ENCODE measurements around the gene RASL10B. TPM values are rescaled to one million over a fixed set of nuclear protein-coding genes. Genes with fewer than 3 reads are reported as not detected.

RASL10B gene
- total and polyA plus RNA-seq, 7 donors = 0.60 to 5.5 (median 3.6) TPM; not detected in 1

GRCh38 chr17:35745246-35745645 is 13.8 kb downstream of the RASL10B start:
- Histone ChIP-seq H3K4me1 (peaks cover 0 to 16% (median 13%) of the 10 kb centered on the region in 4 donors), H3K27ac (no peak overlapping the region), H3K4me3 (no peak overlapping the region), H3K9me3 (no peaks in the 10 kb centered on the region), H3K27me3 (peaks cover 33 to 85% (median 59%) of the 10 kb centered on the region in 3 donors), H3K36me3 (no peaks in the 10 kb centered on the region)
- DNase-seq = no peak
- intact Hi-C loops (cut with DNase I) = loop anchor here (5.0 to 10.0 kb wide), 5 partner anchors 80 to 580 kb away; partner anchors contain the start of gene SLFN12L
- WGBS, 2 donors = 88 to 91% methylated on average over 7 of the region's 7 CpGs
- TF ChIP-seq POLR2A (IDR thresholded peaks at IDR 0.05) = no peak
- no peak for TF ChIP-seq POLR2AphosphoS5 (IDR thresholded peaks at IDR 0.05)
- TF ChIP-seq EP300 (IDR thresholded peaks at IDR 0.05) = no peak
- TF ChIP-seq, protein P1, sequence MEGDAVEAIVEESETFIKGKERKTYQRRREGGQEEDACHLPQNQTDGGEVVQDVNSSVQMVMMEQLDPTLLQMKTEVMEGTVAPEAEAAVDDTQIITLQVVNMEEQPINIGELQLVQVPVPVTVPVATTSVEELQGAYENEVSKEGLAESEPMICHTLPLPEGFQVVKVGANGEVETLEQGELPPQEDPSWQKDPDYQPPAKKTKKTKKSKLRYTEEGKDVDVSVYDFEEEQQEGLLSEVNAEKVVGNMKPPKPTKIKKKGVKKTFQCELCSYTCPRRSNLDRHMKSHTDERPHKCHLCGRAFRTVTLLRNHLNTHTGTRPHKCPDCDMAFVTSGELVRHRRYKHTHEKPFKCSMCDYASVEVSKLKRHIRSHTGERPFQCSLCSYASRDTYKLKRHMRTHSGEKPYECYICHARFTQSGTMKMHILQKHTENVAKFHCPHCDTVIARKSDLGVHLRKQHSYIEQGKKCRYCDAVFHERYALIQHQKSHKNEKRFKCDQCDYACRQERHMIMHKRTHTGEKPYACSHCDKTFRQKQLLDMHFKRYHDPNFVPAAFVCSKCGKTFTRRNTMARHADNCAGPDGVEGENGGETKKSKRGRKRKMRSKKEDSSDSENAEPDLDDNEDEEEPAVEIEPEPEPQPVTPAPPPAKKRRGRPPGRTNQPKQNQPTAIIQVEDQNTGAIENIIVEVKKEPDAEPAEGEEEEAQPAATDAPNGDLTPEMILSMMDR (IDR thresholded peaks at IDR 0.05) = no peak

DNA sequence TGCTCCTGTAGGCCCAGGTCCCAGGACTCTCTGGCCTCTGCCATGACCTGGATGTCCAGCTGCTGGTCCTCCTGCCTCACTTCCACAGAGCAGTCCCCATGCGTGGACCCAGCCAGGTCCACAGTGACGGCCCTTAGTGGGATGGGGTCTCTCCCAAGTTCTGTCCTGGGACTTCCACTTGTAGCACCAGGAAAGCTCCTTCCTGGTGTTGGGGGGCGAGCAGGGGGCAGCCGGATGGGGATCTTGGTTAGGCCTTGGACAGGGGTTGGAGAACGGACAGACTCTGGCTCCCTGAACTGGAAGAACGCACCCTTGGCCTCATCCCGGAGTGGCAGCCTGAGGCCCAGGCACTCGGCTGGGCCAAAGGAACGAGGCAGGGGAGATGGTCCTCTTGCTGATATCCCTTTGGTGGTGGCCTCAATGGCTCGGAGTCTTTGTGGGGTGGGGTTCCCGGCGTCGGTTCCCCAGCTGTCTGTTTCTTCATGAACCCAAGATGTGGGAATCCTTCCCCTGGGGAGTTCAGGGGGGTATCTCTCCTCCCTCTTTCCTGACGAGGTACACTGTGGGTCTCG is 14.4 kb downstream of the RASL10B start:
- peaks cover 36 to 85% (median 62%) of the 10 kb centered on the region in 3 donors for H3K27me3 ChIP-seq
- H3K4me3 ChIP-seq = no peak overlapping the region
- H3K4me1 ChIP-seq = peaks cover 0 to 19% (median 14%) of the 10 kb centered on the region in 4 donors
- no peak overlapping the region for H3K27ac ChIP-seq
- DNase-seq = no peak
- intact Hi-C loops (cut with DNase I) = loop anchor here (5.0 to 10.0 kb wide), 5 partner anchors 81 to 581 kb away; partner anchors contain the start of gene SLFN12L
- no peaks in the 10 kb centered on the region for H3K36me3 ChIP-seq
- 85 to 89% methylated on average over 15 of the region's 15 CpGs for WGBS, 2 donors
- no peaks in the 10 kb centered on the region for H3K9me3 ChIP-seq
- no peak for TF ChIP-seq POLR2AphosphoS5 (IDR thresholded peaks at IDR 0.05)
- TF ChIP-seq, protein P1 (IDR thresholded peaks at IDR 0.05) = no peak
- TF ChIP-seq POLR2A (IDR thresholded peaks at IDR 0.05) = no peak
- no peak for TF ChIP-seq EP300 (IDR thresholded peaks at IDR 0.05)

- no peak overlapping the region for H3K4me3 ChIP-seq
- WGBS, 2 donors = 27 to 40% methylated on average over 12 of the region's 12 CpGs
- intact Hi-C loops (cut with DNase I) = loop anchor here (5.0 to 10.0 kb wide), 5 partner anchors 83 to 583 kb away; partner anchors contain the start of gene SLFN12L
- H3K4me1 ChIP-seq = peaks cover 0 to 13% (median 9%) of the 10 kb centered on the region in 4 donors
- peaks cover 30 to 79% (median 55%) of the 10 kb centered on the region in 3 donors for H3K27me3 ChIP-seq
- TF ChIP-seq POLR2AphosphoS5 (IDR thresholded peaks at IDR 0.05) = no peak
- TF ChIP-seq, protein P1 (IDR thresholded peaks at IDR 0.05) = peak; percentile 85 to 90 (median 87)
- H3K9me3 ChIP-seq = no peaks in the 10 kb centered on the region
- peak; percentile 88 for DNase-seq
- no peaks in the 10 kb centered on the region for H3K36me3 ChIP-seq
- no peak overlapping the region for H3K27ac ChIP-seq
Measured at GRCh38 chr17:35747540-35748017, 16.1 kb downstream of the RASL10B start.

DNA sequence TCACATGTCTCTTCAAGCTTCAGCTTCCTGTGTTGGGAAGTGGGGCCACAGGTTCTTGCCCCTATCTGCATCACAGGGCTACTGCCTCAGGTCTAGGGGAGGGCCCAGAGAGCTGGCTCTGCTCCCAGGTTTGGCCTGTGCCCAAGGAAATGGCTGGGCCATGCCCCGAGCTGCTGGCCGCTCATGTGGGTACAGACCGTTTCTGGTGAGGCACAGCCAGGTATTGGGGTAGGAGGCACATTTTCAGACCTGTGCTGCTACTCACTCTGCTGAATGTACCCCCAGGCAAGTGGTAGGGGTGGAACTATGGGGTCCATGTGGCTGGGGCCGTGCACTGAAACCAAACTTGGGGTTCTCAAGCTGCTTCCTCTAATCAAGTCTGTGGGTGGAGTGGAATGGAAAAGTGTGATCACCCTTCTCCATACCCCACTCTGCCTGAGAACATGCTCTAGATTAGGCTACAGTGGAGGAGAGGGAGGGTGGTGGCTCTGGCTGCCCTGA is 17.0 kb downstream of the RASL10B start:
- no peak overlapping the region for H3K27ac ChIP-seq
- intact Hi-C loops (cut with DNase I) = loop anchor here (5.0 to 10.0 kb wide), 5 partner anchors 84 to 584 kb away; partner anchors contain the start of gene SLFN12L
- no peak for DNase-seq
- no peak overlapping the region for H3K4me3 ChIP-seq
- H3K4me1 ChIP-seq = peaks cover 0 to 19% (median 13%) of the 10 kb centered on the region in 4 donors
- H3K9me3 ChIP-seq = no peaks in the 10 kb centered on the region
- no peaks in the 10 kb centered on the region for H3K36me3 ChIP-seq
- peaks cover 25 to 79% (median 53%) of the 10 kb centered on the region in 3 donors for H3K27me3 ChIP-seq
- TF ChIP-seq, protein P1 (IDR thresholded peaks at IDR 0.05) = no peak
- TF ChIP-seq POLR2AphosphoS5 (IDR thresholded peaks at IDR 0.05) = no peak
- TF ChIP-seq POLR2A (IDR thresholded peaks at IDR 0.05) = no peak
- TF ChIP-seq EP300 (IDR thresholded peaks at IDR 0.05) = no peak
- WGBS, 2 donors = 14 to 45% methylated on average over 4 of the region's 4 CpGs

All from sigmoid colon (tissue), 7 donors.